GM19467 (cell line): Measurements from ENCODE around the gene WDR33.

Source experiments
- ATAC-seq: cut with Tn5 transposase; IDR thresholded peaks from one replicate; pipeline ENCODE4 v1.9.1; 2021; ENCODE audit warnings: mild to moderate bottlenecking, moderate library complexity; ENCODE audit not compliant: unreplicated experiment

WDR33 gene

DNA sequence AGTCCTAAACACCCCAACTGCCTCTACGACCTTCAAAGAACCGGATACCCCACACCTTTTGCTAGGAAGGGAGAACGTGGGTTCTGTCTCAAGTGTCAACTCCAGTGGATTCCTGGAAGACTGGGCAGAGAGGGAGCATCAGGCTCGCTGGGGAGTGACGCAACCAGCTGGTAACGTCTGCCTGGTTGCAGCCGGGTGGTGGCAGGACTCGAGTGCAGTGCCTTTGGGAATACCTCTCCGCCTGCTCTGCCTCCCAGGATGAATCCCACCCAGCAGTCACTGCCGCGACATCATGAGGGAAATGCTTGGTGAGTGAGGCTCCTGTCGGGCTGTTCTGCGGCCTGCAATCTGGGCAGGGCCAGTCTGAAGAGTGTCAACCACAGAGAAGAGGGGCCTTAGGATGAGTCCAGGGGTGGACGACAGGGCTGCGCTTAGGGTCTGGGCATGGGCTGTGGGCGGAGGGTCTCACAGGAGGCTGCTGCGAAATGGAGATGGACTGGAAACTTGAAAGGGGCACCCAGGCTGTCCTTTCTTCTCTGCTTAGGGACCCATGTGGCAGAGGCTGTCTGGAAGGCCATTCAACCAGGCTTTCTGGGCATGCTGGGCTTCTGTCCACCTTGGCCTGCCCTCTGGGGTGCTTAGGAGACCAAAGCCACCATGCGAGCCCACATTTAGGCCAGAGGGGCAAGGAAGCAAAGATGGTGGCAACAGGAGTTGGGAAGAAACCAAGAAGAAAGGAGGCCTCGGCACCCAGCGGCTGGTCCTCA, 152.1 kb downstream of the WDR33 start:
- no peak for ATAC-seq

DNA sequence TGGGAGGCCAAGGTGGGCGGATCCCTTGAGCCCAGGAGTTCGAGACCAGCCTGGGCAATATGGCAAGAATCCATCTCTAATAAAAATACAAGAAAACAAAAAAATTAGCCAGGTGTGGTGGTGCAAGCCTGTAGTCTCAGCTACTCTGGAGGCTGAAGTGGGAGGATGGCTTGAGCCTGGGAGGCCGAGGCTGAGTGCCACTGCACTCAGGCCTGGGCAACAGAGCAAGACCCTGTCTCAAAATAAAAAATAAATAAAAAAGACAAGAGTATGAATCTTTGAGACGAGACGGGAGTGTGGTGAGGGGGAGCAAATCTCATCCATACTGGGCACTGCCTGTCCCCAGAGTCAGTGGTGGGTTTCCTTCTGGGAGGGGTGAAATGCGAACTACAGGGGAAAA, 152.8 kb downstream of the WDR33 start:
- no peak for ATAC-seq

DNA sequence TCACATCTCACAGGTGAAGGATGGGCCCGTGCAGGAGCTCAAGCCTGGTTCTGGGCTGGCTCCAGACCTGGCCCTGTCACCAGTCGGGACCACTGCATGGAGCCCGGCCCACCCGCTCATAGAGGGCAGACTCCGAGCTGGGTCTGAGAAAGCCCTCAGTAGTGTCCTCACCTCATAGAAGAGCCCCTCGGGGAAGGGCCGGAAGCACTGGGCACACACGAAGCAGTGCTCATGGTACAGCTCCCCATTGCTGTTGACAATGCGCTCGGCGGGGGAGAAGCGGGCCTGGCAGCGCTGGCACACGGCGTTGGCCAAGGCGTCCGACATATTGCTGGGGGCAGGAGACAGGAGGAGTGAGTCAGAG, 153.8 kb downstream of the WDR33 start:
- no peak for ATAC-seq

DNA sequence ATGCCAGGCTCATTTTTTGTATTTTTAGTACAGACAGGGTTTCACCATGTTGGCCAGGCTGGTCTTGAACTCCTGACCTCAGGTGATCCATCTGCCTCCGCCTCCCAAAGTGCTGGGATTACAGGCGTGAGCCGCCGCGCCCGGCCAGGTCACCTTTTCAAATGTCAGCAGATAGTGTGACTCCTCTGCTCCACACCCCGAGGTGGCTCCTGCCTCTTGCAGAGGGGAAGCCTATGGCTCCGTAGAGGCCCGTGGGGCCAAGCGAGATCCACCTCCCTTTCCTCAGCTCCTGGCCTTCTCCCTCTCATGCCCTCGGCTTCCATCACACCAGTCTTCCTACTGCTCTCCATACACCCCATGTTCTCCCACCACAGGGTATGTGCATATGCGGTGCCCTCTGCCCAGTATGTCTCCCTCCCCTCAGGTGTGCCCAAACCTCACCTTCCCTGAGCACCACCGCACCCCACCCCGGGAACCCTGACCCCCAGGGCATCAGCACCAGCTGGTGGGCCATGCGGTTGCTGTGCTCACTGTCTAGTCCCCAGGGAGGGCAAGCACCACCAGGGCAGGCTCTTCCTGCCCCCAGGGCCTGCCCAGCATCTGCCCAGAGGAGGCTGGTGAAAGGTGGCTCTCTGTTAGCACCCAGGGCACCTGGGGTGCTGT, 154.3 kb downstream of the WDR33 start:
- ATAC-seq: no peak

DNA sequence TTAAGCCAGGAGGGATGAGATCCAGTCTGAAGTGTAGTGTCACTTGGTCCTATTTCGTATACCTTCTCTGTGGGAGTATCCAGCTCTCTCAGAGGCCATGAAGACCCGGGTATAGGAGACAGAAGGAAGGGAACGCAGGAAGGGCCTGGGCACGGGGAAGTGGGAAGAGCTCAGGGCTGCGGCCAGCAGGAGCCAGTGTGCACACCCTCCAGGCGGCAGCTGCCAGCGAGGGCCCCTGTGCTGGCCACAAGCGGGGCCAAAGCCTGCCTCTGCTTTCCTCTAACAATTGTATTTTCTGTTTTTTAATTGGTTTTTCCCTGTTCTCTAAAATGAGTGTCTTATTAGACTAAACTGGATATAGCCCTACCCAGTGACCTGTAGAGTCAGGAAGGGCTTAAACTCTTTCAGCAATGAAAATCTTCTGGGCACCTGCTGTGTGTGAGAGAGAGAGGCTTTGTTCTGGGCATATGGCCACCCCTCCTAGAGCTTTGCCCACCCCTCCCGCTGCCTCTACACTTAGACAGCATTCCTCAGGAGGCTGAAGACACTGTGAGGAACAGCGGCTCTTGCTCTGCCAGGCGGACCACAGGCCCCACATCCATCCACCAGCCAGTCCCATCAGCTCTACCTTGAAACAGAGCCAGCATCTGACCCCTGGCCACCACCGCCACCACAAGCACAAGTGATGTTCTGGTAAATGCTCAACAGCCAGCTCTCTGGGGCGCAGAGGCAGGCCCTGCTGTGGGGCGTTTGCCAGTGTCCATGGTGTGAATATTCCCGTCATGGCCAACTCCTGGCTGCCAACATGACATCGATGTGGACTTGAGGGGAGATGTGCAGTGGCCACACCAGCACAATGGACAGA, 155.5 kb downstream of the WDR33 start:
- ATAC-seq: no peak

DNA sequence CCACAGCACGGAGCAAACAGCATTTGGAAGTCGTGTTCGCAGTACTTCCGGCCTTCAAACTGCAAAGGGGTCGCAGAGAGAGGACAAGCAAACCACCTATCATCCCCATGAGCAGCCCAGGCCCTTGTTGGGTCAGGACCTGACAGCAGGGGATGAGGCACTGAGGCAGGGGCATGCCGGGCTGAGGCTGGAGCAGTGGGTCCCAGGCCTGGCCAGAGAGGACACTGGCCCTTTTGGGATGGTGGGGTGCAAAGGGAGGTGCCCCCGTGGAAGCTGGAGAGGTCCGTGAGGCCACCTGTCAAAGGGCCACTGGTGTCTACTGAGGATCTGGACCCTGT, 156.2 kb downstream of the WDR33 start:
- ATAC-seq: no peak

DNA sequence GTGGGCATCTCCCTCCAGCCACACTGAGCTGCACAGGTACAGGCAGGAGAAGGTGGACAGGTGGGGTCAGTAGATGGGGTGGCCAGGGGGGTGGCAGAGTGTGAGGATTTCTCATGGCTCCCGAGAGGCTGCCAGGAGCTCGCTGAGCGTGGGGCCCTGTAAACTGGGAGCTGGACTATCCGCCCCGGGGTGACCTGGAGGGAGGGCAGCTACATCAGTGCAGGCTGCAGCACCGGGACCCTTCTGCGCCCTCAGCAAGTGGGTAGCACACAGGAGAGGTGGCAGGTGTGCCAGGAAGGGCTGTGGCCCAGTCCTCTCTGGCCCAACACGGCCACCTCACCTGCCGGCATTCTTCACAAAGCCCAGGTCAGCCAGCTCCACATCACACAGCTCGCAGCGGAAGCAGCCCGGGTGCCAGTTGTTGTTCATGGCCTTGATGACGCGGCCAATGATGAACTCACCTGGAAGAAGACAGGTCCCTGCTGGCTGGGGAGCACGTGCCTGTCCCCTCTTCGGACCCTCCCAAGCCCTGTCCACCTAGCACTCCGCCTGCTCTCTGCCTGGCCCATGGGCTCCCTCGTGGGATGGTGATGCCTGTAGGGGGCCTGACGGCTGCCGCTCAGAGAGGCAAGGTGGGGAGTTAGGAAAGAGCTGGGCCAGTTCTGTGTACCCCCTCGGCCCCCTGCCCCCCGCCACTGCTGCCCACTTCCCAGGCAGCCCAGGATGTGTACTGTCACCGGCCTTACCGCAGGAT, 156.7 kb downstream of the WDR33 start:
- no peak for ATAC-seq

DNA sequence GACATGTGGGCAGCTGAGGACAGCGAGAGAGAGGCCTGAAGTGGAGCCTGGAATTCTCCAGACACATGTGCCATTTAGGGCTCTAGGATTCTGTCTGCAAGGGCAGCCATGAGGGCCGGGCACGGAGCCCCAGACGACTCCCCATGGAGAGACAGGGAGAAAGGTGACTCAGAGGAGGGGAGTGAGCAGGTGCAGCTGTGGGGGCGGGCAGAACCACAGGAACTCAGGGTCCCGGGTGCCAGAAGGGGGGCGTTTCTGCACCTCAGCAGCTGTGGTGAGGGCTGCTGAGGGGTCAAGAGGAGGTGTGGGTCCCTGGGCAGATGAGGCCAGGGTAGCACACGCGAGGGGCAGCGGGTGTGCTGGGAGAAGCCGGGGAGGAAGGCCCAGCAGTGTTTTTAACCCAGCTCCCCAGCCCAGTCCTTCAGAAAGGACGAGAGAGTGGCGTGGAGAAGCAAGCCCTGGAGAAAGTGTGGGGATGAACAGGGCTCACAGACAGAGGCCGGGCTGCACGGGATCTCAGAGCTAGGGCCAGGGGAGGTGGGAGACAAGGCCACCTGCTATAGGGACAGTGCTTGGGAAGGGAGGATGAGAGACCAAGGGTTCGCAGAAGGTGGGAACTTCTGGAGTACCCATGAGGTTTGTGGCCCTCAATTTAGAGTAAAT, 157.4 kb downstream of the WDR33 start:
- ATAC-seq: no peak

DNA sequence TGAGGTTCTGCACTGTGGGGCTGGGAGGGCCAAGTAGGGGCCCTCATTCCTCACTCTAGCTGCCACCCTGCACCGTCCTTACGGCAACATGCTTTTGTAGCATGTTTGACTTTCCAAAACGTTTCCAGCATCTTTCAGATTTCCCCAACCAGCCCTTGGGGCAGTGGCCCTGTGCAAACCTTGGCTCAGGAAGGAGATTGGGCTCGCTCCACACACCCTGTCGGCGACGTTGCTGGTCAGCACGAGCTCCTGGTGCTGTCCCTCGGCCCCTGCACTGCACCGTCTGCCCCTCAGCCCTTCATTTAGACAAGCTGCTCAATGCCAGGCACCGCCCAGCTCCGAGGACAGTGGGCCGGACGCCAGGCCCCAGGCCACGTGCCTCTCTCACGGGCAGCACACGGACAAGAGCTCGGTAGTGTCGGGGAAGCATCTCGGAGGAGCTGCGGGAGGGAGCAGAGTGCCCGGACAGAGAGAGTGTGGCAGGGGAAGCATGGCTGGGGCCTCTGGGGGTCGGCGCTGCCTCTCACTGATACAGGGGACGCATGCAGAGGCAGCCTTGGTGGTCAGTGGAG, 158.1 kb downstream of the WDR33 start:
- ATAC-seq: no peak

DNA sequence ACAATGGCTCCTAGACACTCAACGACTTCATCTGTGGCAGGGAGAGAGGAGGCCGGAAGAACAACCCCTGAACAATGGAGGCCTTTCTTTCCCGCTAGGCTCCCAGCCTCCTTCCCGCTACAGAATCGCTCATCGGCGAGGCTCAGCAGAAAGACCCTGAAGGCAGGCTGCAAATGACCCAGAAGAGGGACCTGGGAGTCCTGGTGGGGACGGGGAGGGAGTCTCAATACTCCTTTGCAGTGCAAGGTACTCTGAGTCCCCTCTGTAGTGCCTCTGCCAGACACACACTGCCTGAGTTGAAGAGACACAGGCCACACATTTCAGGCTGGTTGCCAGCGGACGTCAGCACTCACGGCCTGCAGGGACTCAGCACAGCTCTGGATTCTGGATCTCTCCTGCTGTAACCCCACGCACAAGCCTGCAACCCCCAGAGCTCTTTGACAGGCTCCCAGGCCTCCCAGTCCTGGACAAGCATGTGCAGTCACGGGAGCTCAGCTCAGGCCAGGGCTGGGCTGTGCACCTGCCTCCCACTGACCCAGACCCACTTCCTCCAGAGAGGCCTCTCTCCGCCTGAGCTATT, 158.9 kb downstream of the WDR33 start:
- no peak for ATAC-seq

DNA sequence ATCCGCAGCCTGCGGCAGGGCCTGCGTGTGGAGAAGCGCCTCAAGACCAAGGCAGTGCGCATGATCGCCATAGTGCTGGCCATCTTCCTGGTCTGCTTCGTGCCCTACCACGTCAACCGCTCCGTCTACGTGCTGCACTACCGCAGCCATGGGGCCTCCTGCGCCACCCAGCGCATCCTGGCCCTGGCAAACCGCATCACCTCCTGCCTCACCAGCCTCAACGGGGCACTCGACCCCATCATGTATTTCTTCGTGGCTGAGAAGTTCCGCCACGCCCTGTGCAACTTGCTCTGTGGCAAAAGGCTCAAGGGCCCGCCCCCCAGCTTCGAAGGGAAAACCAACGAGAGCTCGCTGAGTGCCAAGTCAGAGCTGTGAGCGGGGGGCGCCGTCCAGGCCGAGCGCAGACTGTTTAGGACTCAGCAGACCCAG, 159.6 kb downstream of the WDR33 start:
- ATAC-seq: no peak
